Activated CD4-positive, alpha-beta T cell treated with anti-CD3 and anti-CD28 coated beads, Interleukin-2, amount 50 U/mL, for 48 hours (primary cell): ENCODE results near the gene HOXD13.

ENCODE experiments used
- DNase-seq, 2 experiments: peaks; one replicate each; pipeline ENCODE4 v3.0.0-alpha.2; 2020

Gene HOXD13

GRCh38 chr2:176092270-176093144 lies at the start of gene HOXD13:
HOXD13 (plus strand) TSS chr2:176092721; CDS start chr2:176092891, 170 bp downstream.
- DNase-seq = no peak

DNA sequence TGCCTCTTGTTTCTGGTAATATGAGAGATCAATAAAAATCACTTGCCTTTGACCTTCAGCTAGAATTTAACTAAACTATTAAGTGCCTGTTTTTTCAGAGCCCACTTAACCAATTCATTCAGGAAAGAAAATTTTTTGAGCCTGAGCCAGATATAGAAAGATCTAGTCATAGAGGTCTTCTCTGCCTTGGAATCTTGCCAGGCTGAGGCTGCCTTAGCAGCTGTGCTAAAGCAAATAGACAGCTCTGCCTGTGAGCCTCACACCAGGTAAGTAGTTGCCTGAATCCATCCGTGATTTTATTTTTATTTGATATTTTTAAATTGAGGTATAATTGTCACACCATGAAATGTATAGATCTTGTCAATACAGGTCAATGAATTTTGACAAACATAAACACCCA lies 36.1 kb upstream of the HOXD13 start:
- DNase-seq = no peak

DNA sequence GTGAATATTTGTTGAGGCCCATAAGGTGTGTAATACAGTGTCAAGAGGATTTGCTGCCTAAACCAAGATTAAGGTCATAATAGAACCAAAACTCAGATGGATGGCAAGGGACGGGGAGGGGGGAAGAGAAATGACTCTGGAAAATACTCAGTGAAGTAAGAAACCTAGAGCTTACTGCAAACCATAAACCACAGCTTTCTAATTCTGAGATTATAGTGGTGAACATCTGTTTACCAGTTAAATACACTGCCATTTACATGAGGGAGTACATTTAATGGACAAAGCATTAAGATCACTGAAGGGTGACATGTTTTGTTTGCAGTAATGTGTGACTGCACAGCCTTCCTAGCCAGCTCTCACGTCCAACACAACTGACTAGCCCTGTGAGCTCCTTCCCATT lies 28.6 kb upstream of the HOXD13 start:
- no peak for DNase-seq

- DNase-seq = no peak
These were observed 25.6 kb upstream of the HOXD13 start for GRCh38 chr2:176066645-176067588.

DNA sequence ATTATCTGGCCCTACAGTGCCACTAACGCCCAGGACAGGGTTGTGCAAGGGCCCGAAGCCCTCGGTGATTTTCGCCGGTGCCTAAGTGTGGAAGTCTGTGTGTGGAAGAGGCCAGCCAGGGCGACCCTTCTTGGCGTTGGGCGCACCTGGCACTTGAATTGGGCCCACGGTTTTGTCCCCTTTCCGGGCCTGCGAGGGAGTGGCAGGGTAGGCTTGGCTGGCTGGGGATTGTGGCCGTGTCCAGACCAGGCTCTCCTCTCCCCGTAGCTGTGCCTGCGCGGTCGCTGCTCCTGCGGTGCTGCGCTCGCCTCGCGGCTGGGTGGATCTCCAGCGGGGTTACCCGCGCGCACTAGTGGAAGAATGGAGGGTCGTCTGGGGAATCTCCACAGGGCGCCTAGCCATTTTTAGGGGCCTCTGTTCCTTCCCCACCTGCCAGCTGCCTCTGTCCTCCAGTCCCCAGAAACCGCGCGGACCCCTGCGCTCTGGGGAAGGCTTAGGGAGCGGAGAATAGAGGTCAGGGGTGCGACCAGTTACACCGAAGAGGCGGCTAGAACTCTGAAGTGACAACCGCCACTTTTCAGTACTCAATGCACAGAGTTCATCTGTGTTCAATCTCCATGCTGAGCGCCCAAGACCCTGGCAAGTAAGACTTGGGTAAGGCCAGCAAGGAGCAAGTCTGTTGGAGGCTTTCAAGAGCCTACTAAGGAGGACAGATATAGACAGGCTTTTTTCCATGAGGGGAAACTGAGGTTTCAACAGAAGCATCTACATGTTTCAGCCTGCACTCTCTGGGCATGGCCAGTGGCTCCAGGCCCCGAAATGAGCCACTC lies 24.7 kb upstream of the HOXD13 start:
- no peak for DNase-seq

- no peak for DNase-seq
These were observed 24.1 kb upstream of the HOXD13 start for GRCh38 chr2:176068419-176068832.

DNA sequence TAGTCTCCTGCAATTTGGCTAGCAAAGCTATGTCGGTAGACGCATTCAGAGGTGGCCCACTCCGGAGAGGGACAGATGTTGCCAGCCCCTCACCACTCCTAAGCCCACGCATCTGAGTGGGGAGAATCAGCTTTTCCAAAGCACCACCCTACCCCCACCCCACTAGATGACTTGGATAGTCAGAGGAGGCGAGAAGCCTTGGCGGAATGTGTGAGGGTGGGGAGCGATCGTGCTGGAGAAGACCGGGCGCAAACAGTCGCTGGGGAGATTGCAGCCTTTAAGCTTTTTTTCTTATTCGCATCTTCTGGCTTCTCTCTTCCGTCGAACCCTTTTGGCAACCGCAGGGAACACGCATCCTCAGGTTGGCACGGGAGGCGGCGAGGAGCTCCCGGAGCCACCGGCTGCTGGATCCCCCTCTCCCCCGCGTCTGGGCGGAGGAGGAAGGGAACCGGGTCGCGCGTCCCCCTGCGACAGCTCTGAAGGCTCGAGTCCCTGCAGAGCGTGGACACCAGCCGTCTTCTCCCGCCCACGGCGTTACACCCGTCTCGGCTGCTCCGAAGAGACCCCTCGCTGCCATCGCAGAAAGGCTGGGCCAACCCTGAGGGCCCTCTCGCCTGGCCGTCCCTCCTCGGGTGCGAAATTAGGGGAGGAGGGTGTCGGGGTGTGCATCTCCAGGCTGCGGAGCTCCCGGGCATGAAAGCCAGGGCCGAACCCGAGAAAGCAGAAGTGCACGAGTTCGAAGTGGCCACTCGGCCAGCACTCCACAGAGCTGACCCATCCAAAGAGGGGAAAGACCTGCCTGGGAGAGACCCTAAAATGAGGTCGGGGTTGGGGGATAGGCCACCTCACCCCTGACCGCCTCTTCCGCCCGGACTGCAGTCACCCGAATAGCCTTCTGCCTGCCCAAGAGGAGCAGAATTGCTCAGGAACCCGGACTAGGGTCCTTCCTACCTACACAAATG lies 20.9 kb upstream of the HOXD13 start:
- no peak for DNase-seq

DNA sequence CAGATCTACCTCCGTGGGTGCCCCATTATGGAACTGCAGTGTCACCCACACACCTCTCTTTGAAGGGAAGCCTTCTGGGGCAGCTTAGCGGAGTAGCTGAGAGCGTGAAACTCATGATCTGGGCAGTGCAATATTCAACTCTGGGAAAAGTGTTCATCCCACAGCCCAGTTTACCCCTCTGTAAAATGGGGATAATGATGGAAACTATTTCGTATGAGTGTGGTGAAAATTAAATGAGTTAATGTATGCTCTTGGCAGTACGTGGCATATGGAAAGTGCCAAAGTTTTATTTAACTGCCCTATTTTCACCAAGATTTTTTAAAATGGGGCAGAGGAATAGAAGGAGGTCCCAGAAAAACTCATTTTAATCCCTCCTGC lies 20.2 kb upstream of the HOXD13 start:
- no peak for DNase-seq

- DNase-seq = no peak
These were observed 19.3 kb upstream of the HOXD13 start for GRCh38 chr2:176072951-176073904.

DNA sequence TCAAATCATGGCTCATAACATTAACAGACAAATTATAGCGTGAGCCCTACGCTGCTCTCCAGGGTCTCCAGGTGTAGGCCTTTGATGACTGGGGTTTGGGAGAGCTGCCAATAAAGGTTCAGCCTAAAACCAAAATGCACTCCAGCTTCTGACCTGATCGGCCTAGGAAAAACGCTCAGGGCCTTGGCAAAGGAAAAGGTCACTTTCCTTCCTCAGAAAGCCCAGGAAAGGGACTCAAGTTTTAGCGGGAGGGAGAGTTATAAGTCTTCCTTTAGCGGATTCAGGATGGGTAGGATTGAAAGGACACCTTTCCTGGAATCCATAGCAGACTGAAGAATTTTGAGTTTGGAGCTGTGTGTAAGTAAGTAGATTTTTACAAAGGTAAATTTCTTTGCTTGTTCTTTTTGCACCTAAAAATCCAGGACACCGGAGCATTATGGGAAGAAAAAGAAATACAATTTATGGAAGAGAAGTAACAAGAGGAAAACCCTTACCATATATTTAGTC lies 17.5 kb upstream of the HOXD13 start:
- no peak for DNase-seq

- no peak for DNase-seq
These were observed 17.0 kb upstream of the HOXD13 start for GRCh38 chr2:176075481-176075880.

DNA sequence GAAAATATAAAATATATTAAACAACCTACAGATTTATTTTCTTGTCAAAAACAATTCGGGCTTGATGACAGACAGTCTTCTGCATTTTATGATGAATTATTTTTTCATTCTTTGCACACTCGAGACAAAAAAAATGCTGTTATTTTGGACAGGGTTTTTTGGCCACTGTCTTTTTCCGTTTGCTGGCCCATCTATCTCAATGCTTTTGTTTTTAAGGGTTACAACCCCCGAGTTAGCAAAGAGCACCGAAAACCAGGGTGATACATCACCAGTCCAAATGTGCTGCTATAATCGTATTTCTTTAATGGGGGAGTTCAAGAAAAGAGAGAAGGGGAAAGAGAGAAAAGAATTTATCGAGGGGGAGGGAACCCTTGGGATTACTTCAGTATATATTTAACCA lies 16.5 kb upstream of the HOXD13 start:
- DNase-seq = no peak

DNA sequence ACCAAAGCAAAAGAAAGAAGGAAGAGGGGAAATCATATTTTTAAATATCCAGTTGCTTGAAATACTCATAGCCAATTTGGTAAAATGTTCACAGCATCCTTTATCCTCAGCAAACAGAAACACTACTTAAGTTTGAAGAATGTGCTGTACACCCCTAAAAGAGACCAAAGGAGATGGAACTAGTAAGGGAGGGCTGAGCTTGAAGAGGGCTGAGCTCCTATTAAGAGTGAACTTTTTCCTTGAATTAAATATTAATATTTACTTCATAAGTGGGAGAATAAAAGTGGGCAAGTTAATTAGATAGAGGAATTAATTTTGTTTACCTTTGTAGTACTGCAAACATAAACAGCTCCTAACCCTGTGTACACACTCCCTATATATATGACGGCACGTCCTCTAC lies 15.7 kb upstream of the HOXD13 start:
- DNase-seq = no peak

GRCh38 chr2:176078541-176079284 lies 13.8 kb upstream of the HOXD13 start:
- DNase-seq = no peak

GRCh38 chr2:176079285-176079830 lies 13.2 kb upstream of the HOXD13 start:
- DNase-seq = no peak

- no peak for DNase-seq
These were observed 12.5 kb upstream of the HOXD13 start for GRCh38 chr2:176079831-176080539.

- DNase-seq = no peak
These were observed 11.8 kb upstream of the HOXD13 start for GRCh38 chr2:176080540-176081375.
